ENCODE measurements around the gene SH3BGRL2.

SH3BGRL2 gene

DNA sequence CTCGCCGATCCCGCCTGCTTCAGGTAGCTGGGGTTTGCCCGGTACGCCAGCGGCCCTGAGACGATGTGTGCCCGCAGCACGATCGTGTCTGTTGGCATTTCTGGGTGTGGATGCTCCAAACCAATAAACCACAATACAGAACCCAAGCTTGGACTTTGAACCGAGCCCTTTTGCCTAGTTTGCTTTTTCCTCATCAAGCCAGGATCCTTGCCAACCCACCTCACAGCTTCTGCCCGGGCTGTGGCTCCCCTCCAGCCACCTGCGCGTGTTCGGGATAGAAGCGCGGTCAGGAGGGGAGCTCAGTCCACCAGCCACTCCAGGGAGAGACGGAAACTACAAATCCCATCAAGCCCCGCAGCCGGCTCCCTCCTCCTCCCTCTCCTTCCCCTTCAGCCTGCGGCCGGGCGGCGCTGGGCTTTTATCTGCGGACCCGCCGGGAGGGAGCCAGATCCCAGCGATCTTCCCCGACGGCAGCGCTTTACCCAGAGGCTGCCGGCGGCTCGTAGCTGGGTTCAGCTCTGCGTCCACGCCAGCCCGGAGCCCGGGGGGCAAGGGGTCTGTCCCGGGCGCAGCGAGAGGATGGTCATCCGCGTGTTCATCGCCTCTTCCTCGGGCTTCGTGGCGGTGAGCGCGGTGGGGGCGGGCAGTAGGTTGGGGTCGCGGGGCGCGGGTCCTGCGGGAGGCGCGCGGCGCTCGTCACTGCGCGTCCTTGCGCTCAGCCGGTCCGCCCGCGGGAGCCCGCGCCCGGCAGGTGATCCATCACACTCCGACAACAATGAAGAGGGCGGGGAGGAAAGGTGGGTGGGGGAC is at the start of gene SH3BGRL2:
Gene SH3BGRL2, plus strand, starts transcription at position 447 of the 810 bp plus-strand sequence. Its CDS starts 133 bp downstream, at position 580.
- DNase-seq (ENCODE audit: insufficient read length, low spot score) (peak; percentile 71), FAIRE-seq (no peak)

DNA sequence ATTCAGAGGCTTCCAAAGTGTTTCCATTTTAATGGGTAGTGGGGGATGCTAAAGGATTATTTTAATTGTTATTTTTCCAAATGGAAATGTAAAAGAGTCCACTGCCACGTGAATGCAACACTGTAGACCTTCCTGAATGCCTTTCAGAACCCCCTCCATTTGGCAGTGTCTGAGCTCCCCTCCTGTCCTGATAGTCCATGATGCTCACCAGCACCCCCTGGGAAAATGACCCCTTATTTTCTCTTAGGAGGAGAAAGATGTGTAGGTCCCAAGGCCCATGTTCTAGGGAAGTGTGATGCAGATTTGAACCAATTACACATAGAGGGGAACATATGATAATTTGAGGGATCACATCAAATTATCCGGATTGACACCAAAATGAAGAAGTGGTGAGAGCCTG is 46.8 kb upstream of the SH3BGRL2 start:
- no peak for DNase-seq (ENCODE audit: insufficient read length, low spot score)
- FAIRE-seq = no peak

DNA sequence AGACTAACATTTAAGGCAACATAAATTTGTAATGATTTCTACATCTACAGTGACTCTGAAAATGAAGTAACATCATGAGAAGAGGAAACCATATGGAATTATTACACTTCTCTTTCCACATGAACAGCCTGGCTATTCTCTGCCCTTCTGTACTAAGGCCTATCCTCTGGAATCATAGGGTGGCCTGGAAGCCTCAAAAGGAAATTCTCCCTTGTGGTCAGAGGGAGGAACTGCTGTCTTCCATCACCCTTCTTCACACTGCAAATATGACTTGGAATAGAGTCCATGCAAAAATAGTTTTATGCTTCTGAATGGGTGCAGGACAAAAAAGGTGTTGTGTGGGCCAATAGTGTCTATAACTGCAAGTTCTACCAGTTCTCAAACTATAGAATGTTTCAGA is 44.6 kb upstream of the SH3BGRL2 start:
- DNase-seq (ENCODE audit: insufficient read length, low spot score) (peak; percentile 15), FAIRE-seq (no peak)

DNA sequence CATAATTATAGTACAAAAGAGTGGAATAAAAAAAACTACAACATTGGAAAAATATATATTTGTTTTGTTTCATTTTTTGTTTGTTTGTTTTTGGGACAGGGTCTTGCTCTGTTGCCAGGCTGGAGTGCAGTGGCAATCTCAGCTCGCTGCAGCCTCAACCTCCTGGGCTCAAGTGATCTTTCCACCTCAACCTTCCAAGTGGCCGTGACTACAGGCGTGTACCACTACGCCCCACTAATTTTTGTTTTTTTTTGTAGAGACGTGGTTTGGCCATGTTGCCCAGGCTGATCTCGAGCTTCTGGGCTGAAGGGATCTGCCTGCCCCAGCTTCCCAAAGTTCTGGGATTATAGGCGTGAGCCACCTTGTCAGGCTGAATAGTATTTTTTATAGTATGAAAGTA is 41.4 kb upstream of the SH3BGRL2 start:
- DNase-seq (ENCODE audit: insufficient read length, low spot score) = no peak
- FAIRE-seq = no peak

DNA sequence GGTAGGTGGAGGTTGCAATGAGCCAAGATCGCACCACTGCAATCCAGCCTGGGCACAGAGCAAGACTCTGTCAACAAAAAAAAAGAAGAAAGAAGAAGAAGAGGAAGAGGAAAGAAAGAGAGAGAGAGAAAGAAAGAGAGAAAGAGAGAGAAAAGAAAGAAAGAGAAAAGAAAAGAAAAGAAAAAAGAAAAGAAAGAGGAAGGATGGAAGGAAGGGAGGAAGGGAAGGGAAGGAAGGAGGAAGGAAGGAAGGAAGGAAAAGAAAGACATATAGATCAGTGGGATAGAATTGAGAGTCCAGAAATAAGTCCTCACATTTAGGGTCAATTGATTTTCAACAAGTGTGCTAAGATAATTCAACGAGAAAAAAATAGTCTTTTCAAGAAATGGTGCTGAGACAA is 34.0 kb upstream of the SH3BGRL2 start:
- DNase-seq (ENCODE audit: insufficient read length, low spot score) = no peak
- no peak for FAIRE-seq

DNA sequence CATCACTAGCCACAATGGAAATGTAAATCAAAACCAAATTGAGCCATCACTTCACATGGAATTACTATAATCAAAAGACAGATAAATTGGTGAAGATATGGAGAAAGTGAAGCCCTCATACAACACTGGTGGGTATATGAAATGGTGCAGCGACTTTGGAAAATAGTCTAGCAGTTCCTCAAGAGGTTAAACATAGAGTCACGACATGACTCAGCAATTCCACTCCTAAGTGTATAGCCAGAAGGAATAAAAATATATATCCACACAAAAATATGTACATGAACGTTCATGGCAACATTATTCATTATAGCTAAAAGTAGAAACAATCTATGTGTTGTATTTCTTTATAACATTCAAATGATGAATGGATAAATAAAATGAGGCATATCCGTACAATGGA is 33.1 kb upstream of the SH3BGRL2 start:
- no peak for DNase-seq (ENCODE audit: insufficient read length, low spot score)
- FAIRE-seq = no peak

DNA sequence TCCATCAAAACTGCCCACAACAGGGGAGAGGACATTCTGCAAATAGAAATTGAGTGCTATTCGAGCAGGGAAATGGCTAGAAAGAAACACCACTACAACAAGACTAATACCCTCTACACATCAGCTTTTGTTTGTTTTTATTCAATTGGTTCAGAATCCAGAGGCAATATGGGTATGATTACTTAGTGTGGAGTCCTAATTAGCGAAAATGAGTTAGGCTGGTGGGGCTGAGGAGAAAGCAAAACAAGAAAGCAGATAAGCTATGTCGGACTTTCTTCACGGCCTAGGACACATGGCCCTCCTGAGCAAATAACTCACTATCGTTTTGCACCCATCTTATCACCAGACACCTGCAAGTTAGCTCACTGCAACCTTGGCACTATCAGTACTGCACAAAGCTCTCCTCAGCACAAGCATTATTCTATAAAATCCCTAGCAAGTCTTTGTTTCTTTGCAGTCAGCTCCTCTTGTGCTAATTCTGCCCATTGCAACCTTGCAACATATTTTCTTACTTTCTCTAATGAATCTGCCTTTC is 31.3 kb upstream of the SH3BGRL2 start:
- FAIRE-seq = no peak
- no peak for DNase-seq (ENCODE audit: insufficient read length, low spot score)

DNA sequence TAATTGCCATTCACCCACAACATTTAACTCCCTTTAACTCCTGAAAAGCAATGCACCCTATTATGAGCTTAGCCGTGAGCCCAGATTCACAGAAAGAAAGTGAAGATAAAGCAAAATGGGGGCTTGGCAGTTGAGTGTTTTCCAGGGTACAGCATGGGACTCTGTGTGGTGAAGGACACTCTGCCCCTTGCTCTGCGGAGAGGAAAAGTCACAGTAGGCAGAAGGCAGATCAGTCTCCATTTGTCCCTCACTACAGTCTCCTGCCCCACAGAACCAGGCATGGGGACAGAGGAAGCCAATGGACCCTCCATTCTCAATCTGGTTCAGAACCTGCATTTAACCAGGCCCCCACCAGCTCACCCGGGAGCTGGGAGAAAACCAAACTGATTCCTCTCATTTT is 30.8 kb upstream of the SH3BGRL2 start:
- no peak for FAIRE-seq

DNA sequence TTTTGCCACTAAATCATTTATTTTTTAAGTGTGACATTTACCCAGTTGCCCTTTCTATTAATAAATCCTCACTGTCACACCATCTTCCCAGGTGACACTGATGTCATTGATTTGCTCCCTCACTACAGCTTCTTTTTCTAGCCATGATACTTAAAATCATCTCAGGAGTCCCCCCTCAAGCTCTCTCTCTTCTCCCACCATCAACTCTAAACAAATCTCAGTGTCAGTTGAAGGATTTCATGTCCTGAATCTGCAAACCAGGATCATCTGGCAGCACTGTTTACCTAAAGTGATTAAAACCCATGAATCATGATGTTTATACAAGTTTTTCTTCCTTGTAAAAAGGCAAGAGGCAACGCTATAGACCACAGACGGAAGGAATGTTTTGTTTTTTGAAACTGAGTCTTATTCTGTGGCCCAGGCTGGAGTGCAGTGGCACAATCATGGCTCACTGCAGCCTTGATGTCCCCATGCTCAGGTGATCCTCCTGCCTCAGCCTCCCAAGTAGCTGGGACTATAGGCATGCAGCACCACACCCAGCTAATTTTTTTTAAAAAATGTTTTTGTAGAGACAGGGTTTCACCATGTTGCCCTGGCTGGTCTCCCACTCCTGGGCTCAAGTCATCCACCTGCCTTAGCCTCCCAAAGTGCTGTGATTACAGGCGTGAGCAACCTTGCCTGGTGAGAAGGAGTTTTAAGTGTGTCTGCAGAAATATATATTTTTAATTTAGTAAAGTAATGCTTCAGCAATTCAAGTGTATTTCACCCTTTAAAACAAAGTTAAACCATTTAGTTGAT is 30.1 kb upstream of the SH3BGRL2 start:
- FAIRE-seq = no peak
- peak; percentile 37 for DNase-seq (ENCODE audit: insufficient read length, low spot score)

More for the DNA sequence above, 30.8 kb upstream of the SH3BGRL2 start:
- DNase-seq (ENCODE audit: insufficient read length, low spot score) = no peak

DNA sequence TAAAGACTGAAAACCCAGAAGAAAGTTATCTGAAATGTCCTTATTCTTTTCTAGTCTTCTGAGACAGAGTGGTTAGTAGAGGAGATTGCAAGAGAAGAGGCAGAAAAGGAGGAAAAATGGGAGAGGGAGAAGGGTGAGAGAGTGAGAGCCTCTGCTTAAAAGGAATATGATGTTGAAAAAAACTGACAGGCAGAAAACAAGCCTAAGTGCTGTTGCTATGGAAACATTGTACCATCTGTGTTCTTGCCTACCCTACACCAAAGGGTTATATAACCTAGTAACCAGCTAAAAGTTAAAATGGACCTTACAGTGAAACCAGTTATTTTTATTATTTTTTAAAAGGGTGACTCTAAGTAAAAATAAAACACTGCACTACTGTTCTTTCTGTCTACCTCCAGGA is 28.3 kb upstream of the SH3BGRL2 start:
- no peak for FAIRE-seq
- DNase-seq (ENCODE audit: insufficient read length, low spot score) = no peak

DNA sequence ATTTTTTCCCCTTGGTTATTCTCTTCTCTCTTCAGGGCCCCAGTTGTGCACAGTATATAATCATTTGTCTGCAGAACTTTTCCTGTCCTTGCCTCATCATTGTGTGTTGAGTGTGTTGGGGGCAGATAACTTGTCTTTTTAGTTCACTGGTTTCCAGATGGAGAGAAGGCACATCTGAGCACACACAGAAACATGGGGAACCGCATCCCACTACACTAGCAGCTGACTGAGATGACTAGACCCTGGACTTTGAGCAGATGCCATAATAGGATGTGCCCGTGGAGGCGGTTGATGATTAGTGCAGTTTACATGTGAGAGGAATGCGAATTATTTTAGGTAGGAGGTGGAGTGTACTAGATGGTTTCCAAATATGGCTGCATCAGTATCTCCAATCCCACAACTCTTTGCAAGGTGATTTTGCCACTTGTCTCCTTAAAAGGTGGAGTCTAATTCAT is 26.5 kb upstream of the SH3BGRL2 start:
- DNase-seq (ENCODE audit: insufficient read length, low spot score) = peak; percentile 27
- peak; percentile 13 for FAIRE-seq

DNA sequence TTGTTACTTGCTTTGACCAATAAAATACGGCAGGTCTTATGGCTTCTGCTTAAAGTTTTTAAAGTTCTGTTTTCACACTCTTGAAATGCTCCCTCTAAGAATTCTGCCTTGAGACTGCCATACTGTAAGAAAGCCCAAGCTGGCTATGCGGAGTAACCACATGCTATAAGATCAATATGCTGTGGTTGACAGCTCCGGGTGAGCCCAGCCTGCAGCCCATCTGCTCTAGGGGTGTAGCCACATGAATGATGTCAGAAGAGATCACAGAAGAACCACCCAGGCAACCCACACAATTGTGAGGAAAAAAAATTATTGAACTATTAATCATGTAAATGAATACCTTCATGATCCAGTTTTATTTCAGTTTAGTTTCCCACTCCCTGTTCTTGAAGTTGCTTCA is 26.1 kb upstream of the SH3BGRL2 start:
- DNase-seq (ENCODE audit: insufficient read length, low spot score) = no peak
- no peak for FAIRE-seq

DNA sequence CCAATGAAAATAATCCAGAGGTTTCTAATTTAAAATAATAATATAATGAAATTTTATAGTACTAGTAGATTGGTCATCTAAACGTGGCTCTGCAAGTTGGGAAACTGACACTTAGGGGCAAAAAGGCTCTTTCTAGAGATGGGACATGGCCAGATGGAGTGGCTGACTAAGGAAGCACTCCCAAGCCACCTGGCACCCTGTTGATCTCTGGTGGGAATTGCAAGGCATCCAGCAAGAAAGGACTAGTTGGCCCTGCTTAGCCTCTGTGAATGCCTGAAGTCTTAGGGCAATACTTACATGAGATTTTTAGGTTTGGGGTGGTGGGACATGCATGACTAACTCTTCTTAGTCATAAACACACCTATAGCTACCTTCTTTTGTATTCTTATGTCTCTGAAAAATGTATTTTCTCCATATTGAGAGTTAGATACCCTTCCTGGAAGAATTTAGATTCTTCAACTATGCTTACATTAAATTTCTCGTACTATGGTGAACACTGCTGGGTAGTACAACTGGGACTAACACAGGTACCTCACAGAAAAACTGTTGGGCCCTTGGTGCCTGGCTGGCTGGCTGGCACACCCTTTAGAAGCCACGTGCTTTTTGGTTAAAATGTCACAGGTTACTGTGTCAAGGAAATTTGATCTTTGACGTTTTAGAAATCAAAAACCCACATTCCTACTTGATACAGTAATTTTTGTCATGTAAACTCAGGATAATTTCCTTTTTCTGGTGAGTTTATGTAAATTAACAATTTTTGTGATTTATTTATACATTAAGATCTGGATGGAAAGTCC is 25.0 kb upstream of the SH3BGRL2 start:
- no peak for FAIRE-seq

DNA sequence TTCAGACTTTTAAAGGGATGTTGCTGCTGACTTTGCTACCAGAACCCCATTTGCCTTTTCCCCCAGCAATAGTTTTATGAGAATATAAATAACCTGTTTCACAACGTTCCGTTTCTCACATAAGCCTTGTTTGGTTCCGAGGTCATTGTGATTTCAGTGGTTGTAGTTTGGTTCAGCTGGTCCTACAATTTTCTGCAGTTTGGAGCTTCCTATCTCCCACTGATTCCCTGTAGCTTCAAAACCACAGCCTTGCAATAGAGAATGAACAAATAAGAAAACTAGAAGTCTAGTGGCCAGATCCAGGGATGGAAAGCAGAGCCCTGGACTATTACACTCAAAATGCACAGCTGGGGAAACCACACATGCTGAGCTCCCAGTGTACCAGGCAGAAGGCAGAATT is 24.1 kb upstream of the SH3BGRL2 start:
- DNase-seq (ENCODE audit: insufficient read length, low spot score) (no peak), FAIRE-seq (no peak)

More for the DNA sequence above, 25.0 kb upstream of the SH3BGRL2 start:
- DNase-seq (ENCODE audit: insufficient read length, low spot score) = no peak

DNA sequence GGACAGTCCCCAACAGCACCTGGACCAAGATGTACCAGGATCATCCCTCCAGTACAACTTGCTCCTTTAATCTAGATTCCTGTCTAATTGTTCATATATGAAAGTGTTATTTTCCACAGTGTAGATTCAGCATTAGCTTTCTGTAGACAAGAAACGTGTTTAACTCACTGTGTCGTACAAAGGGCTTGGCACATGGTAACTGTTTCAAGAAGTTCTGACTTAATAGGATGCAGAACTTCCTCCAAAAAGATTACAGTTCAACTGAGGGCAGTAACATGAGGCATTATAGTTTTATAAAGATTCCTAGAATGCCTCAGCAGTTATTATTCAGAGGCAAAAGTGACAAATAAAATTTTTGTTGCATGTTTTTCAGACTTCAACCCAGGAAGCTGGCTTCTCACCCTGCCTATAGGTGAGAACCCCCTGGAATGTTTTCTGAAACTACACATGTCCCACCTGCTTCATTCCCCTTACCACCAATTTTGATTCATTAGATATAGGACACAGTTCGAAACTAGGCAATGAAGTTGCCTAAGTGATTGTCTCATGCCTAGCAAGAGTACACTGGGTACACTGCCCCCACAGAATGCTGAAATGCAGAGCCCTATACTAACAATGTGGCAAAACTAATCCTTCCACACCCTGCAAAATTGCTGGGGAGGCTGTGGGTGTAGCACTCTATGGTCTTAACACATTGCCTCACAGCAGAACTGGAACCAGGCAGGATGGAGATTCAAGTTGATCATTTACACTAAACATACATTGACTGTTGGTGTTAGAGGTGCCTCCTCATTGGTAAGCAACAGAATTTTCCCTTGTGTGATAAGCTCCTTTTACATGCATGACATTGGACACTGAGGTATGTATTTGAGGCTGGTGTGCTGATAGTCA is 22.6 kb upstream of the SH3BGRL2 start:
- FAIRE-seq (no peak), DNase-seq (ENCODE audit: insufficient read length, low spot score) (no peak)

DNA sequence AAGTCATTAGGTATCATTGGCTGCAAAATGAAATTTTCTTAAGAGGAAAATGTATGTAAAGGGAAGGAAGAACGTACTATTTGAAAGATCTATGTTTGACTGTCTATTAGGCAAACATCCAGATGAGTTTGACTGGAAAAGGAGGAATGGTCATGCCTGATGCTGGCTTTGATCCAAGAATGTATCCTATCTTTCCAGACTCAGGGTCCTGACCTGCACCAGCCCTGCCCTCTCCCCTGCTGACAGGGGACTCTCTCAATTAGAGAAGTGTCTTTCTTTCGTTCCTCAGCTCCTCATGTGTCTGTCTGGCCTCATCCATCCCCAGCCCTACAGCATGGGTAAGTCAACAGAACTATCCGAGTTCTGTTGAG is 21.9 kb upstream of the SH3BGRL2 start:
- DNase-seq (ENCODE audit: insufficient read length, low spot score) (no peak), FAIRE-seq (no peak)

DNA sequence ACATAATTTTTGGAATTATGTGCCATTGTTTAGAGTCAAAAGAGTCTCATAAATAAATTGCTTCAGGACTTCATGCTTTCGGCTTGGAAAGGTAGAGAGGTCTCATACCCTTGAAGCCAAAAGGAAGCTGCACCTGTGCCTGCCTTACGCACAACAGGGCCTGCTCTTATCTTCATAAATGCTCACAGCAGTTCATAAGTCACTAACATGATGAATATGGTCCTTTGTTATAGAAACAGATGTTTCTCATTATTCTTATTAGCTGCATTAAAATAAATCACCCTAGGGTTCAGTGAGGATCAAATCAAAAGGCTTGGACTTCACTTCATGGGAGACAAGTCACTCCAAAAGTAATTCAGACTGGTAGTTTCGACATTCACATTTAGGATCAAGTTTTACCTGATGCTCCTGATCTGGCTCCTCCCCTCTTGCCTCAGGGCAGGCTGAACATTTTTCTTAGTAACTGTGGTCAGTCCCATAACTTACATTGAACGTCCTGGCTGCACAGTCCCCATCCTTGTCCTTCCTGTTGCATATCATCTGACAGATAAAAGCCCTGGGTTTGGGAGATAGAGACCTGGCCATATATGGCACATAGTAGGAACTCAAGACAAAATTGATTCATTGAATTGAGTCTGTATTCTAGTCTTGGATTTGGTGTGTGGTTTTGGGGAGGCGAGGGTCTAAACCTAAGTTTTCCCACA is 20.7 kb upstream of the SH3BGRL2 start:
- DNase-seq (ENCODE audit: insufficient read length, low spot score) (no peak), FAIRE-seq (no peak)

DNA sequence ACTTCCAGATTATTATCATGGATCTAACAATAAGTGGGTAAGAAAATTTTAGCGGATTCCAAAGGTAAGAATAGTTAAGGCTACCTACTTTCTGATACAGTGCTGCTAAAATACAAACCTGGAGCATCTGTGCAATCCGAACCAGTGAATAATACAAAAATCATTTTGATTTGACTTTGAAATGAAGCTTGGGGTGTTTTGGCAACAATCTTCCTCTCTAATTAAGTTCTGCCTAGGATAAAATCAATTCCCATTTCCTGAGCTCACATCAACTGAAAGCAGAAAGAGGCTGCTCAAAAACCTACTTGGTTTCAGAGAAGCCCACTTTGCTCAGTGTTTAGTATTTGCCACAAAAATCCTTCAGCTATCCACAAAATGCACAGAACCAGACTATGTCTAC is 18.7 kb upstream of the SH3BGRL2 start:
- no peak for FAIRE-seq
- DNase-seq (ENCODE audit: insufficient read length, low spot score) = no peak

DNA sequence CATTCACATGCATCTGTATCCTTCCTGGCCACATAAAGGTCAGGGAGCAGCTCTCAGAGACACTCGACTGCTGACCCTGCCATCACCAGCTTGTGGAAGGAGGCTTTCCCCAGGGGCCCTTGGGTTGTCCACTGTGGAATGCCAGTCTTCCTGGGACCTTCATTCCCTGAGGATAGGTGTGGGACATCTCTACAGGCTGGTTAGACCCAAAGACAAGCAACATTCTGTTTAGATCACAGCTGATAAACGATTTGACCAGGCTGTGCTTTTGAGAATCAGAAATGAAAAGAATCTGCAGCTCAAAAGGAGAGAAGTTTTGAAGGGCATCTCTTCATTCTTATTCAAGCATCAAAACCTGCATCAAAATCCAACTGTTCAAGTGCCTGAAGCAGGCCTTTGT is 18.2 kb upstream of the SH3BGRL2 start:
- DNase-seq (ENCODE audit: insufficient read length, low spot score) (no peak), FAIRE-seq (no peak)

Data from HTR-8/SVneo (cell line).